Mammary epithelial cell (primary cell): ENCODE measurements around the gene FOXN3.

Source experiments
- CTCF ChIP-seq, 2 donors: IDR thresholded peaks in 1 of 2; conservative IDR thresholded peaks in 1 of 2; 2 replicates each; pipeline ENCODE4 v1.5.1; 2011 to 2012; ENCODE audit warnings: inconsistent platforms in 2 of 2, low read length in 2 of 2, mild to moderate bottlenecking in 2 of 2, control low read depth in 1 of 2, low read depth in 1 of 2; ENCODE audit not compliant: insufficient read depth in 1 of 2; ENCODE audit errors: extremely low read depth in 1 of 2
- EZH2 ChIP-seq: IDR thresholded peaks from 2 replicates; pipeline ENCODE4 v1.6.1; 2012; ENCODE audit warnings: low read length, inconsistent platforms, borderline replicate concordance

GRCh38 chr14:89162586-89162985 is 254.4 kb downstream of the FOXN3 start:
- no peak for TF ChIP-seq CTCF (conservative IDR thresholded peaks at IDR 0.05 in 1 of 2, IDR thresholded peaks at IDR 0.05 in 1 of 2; ENCODE audit: extremely low read depth in 1 of 2, insufficient read depth in 1 of 2, low read depth in 1 of 2, low read length in 2 of 2)
- no peak for TF ChIP-seq EZH2
